Measurements from ENCODE around the gene U2AF1L4. TPM values are rescaled to one million over a fixed set of nuclear protein-coding genes. Genes with fewer than 3 reads are reported as not detected.

U2AF1L4 gene
- total RNA-seq, 1 experiment from 2014 or later: 14.3 TPM

DNA sequence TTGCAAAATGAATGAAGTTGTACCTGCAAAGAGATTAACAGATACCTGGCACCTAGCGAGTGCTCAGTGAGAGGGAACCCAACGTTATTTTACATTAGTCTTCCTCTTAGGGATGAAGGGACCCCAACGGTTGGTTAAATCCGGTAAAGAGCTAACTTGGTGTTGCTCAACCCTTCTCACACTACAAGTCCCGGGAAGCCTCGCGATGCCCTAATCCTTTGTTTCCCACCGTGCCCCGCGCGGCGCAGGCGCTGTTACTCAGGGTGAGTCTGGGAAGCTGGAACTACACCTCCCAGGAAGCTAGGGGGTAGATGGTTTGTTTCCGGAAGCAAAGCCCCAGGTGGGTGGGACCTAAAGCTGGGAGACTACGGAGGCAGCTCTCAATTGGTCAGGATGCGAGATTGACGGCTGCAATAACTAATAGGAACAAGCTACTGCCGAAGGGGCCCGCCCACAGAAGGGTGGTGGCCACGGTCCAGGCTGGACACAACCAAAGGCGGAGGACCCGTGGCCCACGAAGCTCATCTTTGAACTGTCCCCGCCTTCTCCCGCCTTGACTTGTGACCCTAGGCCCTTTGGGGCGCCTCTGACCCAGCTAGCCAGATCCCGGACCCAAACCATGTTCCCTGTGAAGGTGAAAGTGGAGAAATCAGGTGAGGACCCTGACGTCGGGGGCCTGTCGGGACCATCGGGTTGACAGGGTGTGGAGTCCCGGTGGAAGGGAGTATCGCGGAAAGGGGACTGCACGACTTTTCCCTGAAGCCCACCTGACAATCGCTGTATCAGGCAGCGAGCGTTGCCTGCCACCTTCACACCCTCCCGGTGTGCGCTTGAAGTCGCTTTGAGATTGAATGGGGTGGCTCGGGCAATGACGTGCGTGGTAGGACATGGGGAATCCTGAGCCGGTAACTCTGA, 3.1 kb upstream of the U2AF1L4 start, which contains the start of gene LIN37:
TSS of gene LIN37 (plus strand) at position 471 of the 915 bp plus-strand sequence. CDS start at position 620, 149 bp downstream.
- peak within 1 kb of the TSS; percentile 83 for H3K4me2 ChIP-seq
- CTCF ChIA-PET: interaction anchor here (0.5 to 0.9 kb wide), 4 partner anchors 53 to 305 kb away, joined by 5 to 11 read pairs (median 8); no protein-coding TSS in a partner anchor
- POLR2A ChIA-PET (ENCODE audit: unreplicated experiment): interaction anchor here (0.5 to 1.1 kb wide), 13 partner anchors 9 to 436 kb away, joined by 3 to 8 read pairs (median 5); partner anchors contain the start of genes ATP4A, HAUS5 and SYNE4
- no peaks in the 10 kb centered on the region for H3K9me2 ChIP-seq (ENCODE audit: insufficient read depth)
- no peak within 1 kb of the TSS for H3K27ac ChIP-seq
- no peaks in the 10 kb centered on the region for H4K20me1 ChIP-seq (ENCODE audit: insufficient read depth)
- TSS peak; percentile 42 for BruUV-seq (replicated peaks)
- peak; percentile 98 to 99 for DNase-seq
- H2AFZ ChIP-seq: peak within 1 kb of the TSS; percentile 91
- peaks cover 19% of the 10 kb centered on the region for H3F3A ChIP-seq (ENCODE audit: insufficient read depth, low read depth)
- intact Hi-C loops (cut with micrococcal nuclease; ENCODE audit: unreplicated experiment): loop anchor here (1.0 to 10.0 kb wide), 5 partner anchors 10 to 246 kb away; partner anchors contain the start of genes HCST, NFKBID, PROSER3 and SDHAF1
- no peaks in the 10 kb centered on the region for H3K36me3 ChIP-seq (ENCODE audit: low read depth)
- peaks cover 29% of the 10 kb centered on the region for H3K79me2 ChIP-seq (ENCODE audit: low read depth)
- H3K27me3 ChIP-seq (ENCODE audit: insufficient read depth, low read depth): no peaks in the 10 kb centered on the region
- TF ChIP-seq EZH2 (IDR thresholded peaks at IDR 0.05; ENCODE audit: low read depth) (no peak), CTCF (conservative IDR thresholded peaks at IDR 0.05) (no peak)
- H3K4me1 ChIP-seq (replicated peaks; ENCODE audit: insufficient read depth): peaks cover 36% of the 10 kb centered on the region
- H3K4me3 ChIP-seq: peak within 1 kb of the TSS; percentile 97
- H3K9me3 ChIP-seq (ENCODE audit: insufficient read depth, low read depth): no peaks in the 10 kb centered on the region

- no peaks in the 10 kb centered on the region for H3K27me3 ChIP-seq (ENCODE audit: insufficient read depth, low read depth)
- POLR2A ChIA-PET (ENCODE audit: unreplicated experiment): interaction anchor here (0.7 kb wide), 1 partner anchor 11 kb away, joined by 25 read pairs; the partner anchor contains the start of gene PROSER3
- peaks cover 19% of the 10 kb centered on the region for H3F3A ChIP-seq (ENCODE audit: insufficient read depth, low read depth)
- H3K79me2 ChIP-seq (ENCODE audit: low read depth): peaks cover 29% of the 10 kb centered on the region
- H3K4me1 ChIP-seq (replicated peaks; ENCODE audit: insufficient read depth): peaks cover 36% of the 10 kb centered on the region
- H4K20me1 ChIP-seq (ENCODE audit: insufficient read depth): no peaks in the 10 kb centered on the region
- TF ChIP-seq CTCF (conservative IDR thresholded peaks at IDR 0.05) (no peak), EZH2 (IDR thresholded peaks at IDR 0.05; ENCODE audit: low read depth) (no peak)
- H3K9me3 ChIP-seq (ENCODE audit: insufficient read depth, low read depth): no peaks in the 10 kb centered on the region
- no peaks in the 10 kb centered on the region for H3K9me2 ChIP-seq (ENCODE audit: insufficient read depth)
- no peak for DNase-seq
- no peak overlapping the region for H2AFZ ChIP-seq
- intact Hi-C loops (cut with micrococcal nuclease; ENCODE audit: unreplicated experiment): loop anchor here (10.0 kb wide), 2 partner anchors 158 to 248 kb away; partner anchors contain the start of genes HCST, NFKBID, SDHAF1 and TYROBP
- peak overlapping the region; percentile 94 for H3K4me2 ChIP-seq
- no peak overlapping the region for H3K27ac ChIP-seq
- H3K36me3 ChIP-seq (ENCODE audit: low read depth): no peaks in the 10 kb centered on the region
- peak overlapping the region; percentile 97; the same call in 1 of the 2 replicates for H3K4me3 ChIP-seq
- CTCF ChIA-PET: no interaction called here
- no TSS peak for BruUV-seq (replicated peaks)
Measured at GRCh38 chr19:35746531-35746930, 1.3 kb upstream of the U2AF1L4 start.

DNA sequence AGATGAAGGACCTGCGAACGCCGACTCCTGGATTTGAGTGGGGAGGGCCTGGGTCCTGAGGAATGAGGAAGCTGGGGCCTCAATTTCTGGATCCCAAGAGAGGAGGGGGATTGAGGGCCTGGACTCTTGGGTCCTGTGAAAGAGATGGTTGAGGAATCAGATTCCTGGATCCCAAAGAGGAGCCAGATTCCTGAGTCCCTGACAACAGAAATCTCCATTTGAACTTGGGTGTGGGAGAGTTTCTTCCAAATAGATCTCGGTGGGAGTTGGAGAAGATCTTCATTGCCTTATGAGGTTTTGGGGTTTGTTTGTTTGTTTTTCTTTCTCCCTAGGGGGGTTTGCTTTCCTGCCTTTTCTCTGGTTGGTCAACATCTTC, 857 bp upstream of the U2AF1L4 start:
- Histone ChIP-seq H3K27me3 (ENCODE audit: insufficient read depth, low read depth) (no peaks in the 10 kb centered on the region), H3K9me2 (ENCODE audit: insufficient read depth) (no peaks in the 10 kb centered on the region), H2AFZ (peak overlapping the region; percentile 89), H3K4me3 (peak overlapping the region; percentile 97), H3K9me3 (ENCODE audit: insufficient read depth, low read depth) (no peaks in the 10 kb centered on the region), H3K4me1 (replicated peaks; ENCODE audit: insufficient read depth) (peaks cover 36% of the 10 kb centered on the region), H4K20me1 (ENCODE audit: insufficient read depth) (no peaks in the 10 kb centered on the region), H3K36me3 (ENCODE audit: low read depth) (no peaks in the 10 kb centered on the region), H3K79me2 (ENCODE audit: low read depth) (peaks cover 29% of the 10 kb centered on the region), H3F3A (ENCODE audit: insufficient read depth, low read depth) (peaks cover 19% of the 10 kb centered on the region), H3K4me2 (peak overlapping the region; percentile 94), H3K27ac (peak overlapping the region; percentile 35; the same call in 1 of the 2 replicates)
- BruUV-seq (replicated peaks): no TSS peak
- POLR2A ChIA-PET (ENCODE audit: unreplicated experiment): interaction anchor here (0.6 kb wide), 2 partner anchors 433 to 969 kb away, joined by 3 to 4 read pairs; no protein-coding TSS in a partner anchor
- TF ChIP-seq EZH2 (IDR thresholded peaks at IDR 0.05; ENCODE audit: low read depth) (no peak), CTCF (conservative IDR thresholded peaks at IDR 0.05) (no peak)
- CTCF ChIA-PET: interaction anchor here (0.6 kb wide), 1 partner anchor 233 kb away, joined by 9 read pairs; the partner anchor contains the start of gene DMKN
- intact Hi-C loops (cut with micrococcal nuclease; ENCODE audit: unreplicated experiment): loop anchor here (10.0 kb wide), 2 partner anchors 159 to 249 kb away; partner anchors contain the start of genes HCST, NFKBID, SDHAF1 and TYROBP
- no peak for DNase-seq
